ENCODE measurements around the gene SYT9.

SYT9 gene

GRCh38 chr11:7278314-7278917 is 26.7 kb downstream of the SYT9 start:
- TF ChIP-seq PPARA (CRISPR knock-in tag; IDR thresholded peaks at IDR 0.05; ENCODE audit: borderline replicate concordance) = no peak
- no peak for TF ChIP-seq ZNF8 (CRISPR knock-in tag; IDR thresholded peaks at IDR 0.05)
- TF ChIP-seq, protein P1, sequence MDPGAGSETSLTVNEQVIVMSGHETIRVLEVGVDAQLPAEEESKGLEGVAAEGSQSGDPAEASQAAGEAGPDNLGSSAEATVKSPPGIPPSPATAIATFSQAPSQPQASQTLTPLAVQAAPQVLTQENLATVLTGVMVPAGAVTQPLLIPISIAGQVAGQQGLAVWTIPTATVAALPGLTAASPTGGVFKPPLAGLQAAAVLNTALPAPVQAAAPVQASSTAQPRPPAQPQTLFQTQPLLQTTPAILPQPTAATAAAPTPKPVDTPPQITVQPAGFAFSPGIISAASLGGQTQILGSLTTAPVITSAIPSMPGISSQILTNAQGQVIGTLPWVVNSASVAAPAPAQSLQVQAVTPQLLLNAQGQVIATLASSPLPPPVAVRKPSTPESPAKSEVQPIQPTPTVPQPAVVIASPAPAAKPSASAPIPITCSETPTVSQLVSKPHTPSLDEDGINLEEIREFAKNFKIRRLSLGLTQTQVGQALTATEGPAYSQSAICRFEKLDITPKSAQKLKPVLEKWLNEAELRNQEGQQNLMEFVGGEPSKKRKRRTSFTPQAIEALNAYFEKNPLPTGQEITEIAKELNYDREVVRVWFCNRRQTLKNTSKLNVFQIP (CRISPR knock-in tag; IDR thresholded peaks at IDR 0.05; ENCODE audit: borderline replicate concordance, low read depth) = no peak
- no peak for TF ChIP-seq ZNF565 (CRISPR knock-in tag; conservative IDR thresholded peaks at IDR 0.05; ENCODE audit: low read depth)
- no peak for TF ChIP-seq ZFP3 (CRISPR knock-in tag; IDR thresholded peaks at IDR 0.05)
- no peak for TF ChIP-seq OSR1 (CRISPR knock-in tag; IDR thresholded peaks at IDR 0.05)
- no peak for TF ChIP-seq TCF4 (CRISPR knock-in tag; IDR thresholded peaks at IDR 0.05; ENCODE audit: borderline replicate concordance)
- TF ChIP-seq SNAI2 (CRISPR knock-in tag; IDR thresholded peaks at IDR 0.05) = no peak
- TF ChIP-seq ESRRG (CRISPR knock-in tag; IDR thresholded peaks at IDR 0.05) = no peak
- TF ChIP-seq RARB (CRISPR knock-in tag; IDR thresholded peaks at IDR 0.05) = no peak
- TF ChIP-seq ZFP30 (CRISPR knock-in tag; IDR thresholded peaks at IDR 0.05) = no peak
- no peak for TF ChIP-seq ZC3H10 (CRISPR knock-in tag; IDR thresholded peaks at IDR 0.05)
- no peak for TF ChIP-seq ISL1 (CRISPR knock-in tag; IDR thresholded peaks at IDR 0.05)
- no peak for TF ChIP-seq TOX (CRISPR knock-in tag; IDR thresholded peaks at IDR 0.05; ENCODE audit: borderline replicate concordance)
- no peak for TF ChIP-seq CSDC2 (CRISPR knock-in tag; IDR thresholded peaks at IDR 0.05)
- TF ChIP-seq ZNF70 (CRISPR knock-in tag; IDR thresholded peaks at IDR 0.05) = no peak
- TF ChIP-seq BACH2 (CRISPR knock-in tag; IDR thresholded peaks at IDR 0.05; ENCODE audit: borderline replicate concordance) = no peak
- TF ChIP-seq, protein P2, sequence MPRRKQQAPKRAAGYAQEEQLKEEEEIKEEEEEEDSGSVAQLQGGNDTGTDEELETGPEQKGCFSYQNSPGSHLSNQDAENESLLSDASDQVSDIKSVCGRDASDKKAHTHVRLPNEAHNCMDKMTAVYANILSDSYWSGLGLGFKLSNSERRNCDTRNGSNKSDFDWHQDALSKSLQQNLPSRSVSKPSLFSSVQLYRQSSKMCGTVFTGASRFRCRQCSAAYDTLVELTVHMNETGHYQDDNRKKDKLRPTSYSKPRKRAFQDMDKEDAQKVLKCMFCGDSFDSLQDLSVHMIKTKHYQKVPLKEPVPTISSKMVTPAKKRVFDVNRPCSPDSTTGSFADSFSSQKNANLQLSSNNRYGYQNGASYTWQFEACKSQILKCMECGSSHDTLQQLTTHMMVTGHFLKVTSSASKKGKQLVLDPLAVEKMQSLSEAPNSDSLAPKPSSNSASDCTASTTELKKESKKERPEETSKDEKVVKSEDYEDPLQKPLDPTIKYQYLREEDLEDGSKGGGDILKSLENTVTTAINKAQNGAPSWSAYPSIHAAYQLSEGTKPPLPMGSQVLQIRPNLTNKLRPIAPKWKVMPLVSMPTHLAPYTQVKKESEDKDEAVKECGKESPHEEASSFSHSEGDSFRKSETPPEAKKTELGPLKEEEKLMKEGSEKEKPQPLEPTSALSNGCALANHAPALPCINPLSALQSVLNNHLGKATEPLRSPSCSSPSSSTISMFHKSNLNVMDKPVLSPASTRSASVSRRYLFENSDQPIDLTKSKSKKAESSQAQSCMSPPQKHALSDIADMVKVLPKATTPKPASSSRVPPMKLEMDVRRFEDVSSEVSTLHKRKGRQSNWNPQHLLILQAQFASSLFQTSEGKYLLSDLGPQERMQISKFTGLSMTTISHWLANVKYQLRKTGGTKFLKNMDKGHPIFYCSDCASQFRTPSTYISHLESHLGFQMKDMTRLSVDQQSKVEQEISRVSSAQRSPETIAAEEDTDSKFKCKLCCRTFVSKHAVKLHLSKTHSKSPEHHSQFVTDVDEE (CRISPR knock-in tag; IDR thresholded peaks at IDR 0.05) = no peak
- TF ChIP-seq, protein P3, sequence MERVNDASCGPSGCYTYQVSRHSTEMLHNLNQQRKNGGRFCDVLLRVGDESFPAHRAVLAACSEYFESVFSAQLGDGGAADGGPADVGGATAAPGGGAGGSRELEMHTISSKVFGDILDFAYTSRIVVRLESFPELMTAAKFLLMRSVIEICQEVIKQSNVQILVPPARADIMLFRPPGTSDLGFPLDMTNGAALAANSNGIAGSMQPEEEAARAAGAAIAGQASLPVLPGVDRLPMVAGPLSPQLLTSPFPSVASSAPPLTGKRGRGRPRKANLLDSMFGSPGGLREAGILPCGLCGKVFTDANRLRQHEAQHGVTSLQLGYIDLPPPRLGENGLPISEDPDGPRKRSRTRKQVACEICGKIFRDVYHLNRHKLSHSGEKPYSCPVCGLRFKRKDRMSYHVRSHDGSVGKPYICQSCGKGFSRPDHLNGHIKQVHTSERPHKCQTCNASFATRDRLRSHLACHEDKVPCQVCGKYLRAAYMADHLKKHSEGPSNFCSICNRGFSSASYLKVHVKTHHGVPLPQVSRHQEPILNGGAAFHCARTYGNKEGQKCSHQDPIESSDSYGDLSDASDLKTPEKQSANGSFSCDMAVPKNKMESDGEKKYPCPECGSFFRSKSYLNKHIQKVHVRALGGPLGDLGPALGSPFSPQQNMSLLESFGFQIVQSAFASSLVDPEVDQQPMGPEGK (CRISPR knock-in tag; IDR thresholded peaks at IDR 0.05; ENCODE audit: borderline replicate concordance) = no peak
- TF ChIP-seq, protein P4, sequence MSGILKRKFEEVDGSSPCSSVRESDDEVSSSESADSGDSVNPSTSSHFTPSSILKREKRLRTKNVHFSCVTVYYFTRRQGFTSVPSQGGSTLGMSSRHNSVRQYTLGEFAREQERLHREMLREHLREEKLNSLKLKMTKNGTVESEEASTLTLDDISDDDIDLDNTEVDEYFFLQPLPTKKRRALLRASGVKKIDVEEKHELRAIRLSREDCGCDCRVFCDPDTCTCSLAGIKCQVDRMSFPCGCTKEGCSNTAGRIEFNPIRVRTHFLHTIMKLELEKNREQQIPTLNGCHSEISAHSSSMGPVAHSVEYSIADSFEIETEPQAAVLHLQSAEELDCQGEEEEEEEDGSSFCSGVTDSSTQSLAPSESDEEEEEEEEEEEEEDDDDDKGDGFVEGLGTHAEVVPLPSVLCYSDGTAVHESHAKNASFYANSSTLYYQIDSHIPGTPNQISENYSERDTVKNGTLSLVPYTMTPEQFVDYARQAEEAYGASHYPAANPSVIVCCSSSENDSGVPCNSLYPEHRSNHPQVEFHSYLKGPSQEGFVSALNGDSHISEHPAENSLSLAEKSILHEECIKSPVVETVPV (CRISPR knock-in tag; IDR thresholded peaks at IDR 0.05) = no peak
- ATAC-seq = peak; percentile 76

- ATAC-seq = no peak
- TF ChIP-seq ZC3H10 (CRISPR knock-in tag; IDR thresholded peaks at IDR 0.05) = no peak
These were observed 28.0 kb downstream of the SYT9 start for GRCh38 chr11:7279676-7280075.

GRCh38 chr11:7281079-7281478 is 29.4 kb downstream of the SYT9 start:
- no peak for ATAC-seq
- TF ChIP-seq RARB (CRISPR knock-in tag; IDR thresholded peaks at IDR 0.05) = no peak
- TF ChIP-seq OSR1 (CRISPR knock-in tag; IDR thresholded peaks at IDR 0.05) = no peak
- TF ChIP-seq TOX (CRISPR knock-in tag; IDR thresholded peaks at IDR 0.05; ENCODE audit: borderline replicate concordance) = no peak
- no peak for TF ChIP-seq GLIS3 (CRISPR knock-in tag; IDR thresholded peaks at IDR 0.05)
- TF ChIP-seq, protein P5, sequence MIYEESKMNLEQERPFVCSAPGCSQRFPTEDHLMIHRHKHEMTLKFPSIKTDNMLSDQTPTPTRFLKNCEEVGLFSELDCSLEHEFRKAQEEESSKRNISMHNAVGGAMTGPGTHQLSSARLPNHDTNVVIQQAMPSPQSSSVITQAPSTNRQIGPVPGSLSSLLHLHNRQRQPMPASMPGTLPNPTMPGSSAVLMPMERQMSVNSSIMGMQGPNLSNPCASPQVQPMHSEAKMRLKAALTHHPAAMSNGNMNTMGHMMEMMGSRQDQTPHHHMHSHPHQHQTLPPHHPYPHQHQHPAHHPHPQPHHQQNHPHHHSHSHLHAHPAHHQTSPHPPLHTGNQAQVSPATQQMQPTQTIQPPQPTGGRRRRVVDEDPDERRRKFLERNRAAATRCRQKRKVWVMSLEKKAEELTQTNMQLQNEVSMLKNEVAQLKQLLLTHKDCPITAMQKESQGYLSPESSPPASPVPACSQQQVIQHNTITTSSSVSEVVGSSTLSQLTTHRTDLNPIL (CRISPR knock-in tag; IDR thresholded peaks at IDR 0.05; ENCODE audit: low read depth) = peak; percentile 86
- TF ChIP-seq ZNF565 (CRISPR knock-in tag; conservative IDR thresholded peaks at IDR 0.05; ENCODE audit: low read depth) = no peak
- TF ChIP-seq TCF4 (CRISPR knock-in tag; IDR thresholded peaks at IDR 0.05; ENCODE audit: borderline replicate concordance) = peak; percentile 11; the same call in 1 of the 2 replicates
- no peak for TF ChIP-seq ZNF8 (CRISPR knock-in tag; IDR thresholded peaks at IDR 0.05)
- no peak for TF ChIP-seq ZFP3 (CRISPR knock-in tag; IDR thresholded peaks at IDR 0.05)
- TF ChIP-seq, protein P4 (CRISPR knock-in tag; IDR thresholded peaks at IDR 0.05) = no peak
- TF ChIP-seq, protein P1 (CRISPR knock-in tag; IDR thresholded peaks at IDR 0.05; ENCODE audit: borderline replicate concordance, low read depth) = no peak
- no peak for TF ChIP-seq ZC3H10 (CRISPR knock-in tag; IDR thresholded peaks at IDR 0.05)
